ENCODE measurements around the gene PNKD. TPM values are rescaled to one million over a fixed set of nuclear protein-coding genes. Genes with fewer than 3 reads are reported as not detected.

The PNKD gene
- total RNA-seq, 1 donor from 2014 or later, result 41.8 TPM

DNA sequence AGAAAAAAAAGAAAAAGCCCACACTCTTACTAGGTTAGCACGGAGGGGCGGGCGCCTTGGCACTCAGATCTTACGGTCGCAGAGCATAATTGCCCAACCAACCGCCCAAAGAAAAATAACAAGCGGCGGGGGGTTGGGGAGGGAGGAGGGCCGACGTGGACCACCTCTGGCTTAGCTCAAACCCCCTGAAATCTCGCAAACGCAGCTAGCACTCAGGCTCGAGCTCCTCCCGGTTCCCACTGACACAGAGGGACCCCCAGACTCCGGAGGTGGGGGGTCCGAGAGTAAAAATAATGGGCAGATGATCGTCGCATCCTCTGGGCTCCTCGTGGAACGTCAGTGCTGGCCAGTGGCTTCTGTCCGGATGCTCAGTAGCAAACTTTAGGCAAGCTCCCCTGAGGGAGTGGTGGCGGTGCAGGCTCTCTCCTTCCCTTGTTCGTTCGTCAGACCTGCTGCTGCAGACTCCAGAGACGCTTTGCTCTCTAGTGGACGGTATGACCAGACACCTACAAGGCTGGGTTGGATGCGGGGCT, 98.4 kb downstream of the PNKD start:
- no peak for DNase-seq (ENCODE audit: extremely low read depth, low read depth, low spot score)

DNA sequence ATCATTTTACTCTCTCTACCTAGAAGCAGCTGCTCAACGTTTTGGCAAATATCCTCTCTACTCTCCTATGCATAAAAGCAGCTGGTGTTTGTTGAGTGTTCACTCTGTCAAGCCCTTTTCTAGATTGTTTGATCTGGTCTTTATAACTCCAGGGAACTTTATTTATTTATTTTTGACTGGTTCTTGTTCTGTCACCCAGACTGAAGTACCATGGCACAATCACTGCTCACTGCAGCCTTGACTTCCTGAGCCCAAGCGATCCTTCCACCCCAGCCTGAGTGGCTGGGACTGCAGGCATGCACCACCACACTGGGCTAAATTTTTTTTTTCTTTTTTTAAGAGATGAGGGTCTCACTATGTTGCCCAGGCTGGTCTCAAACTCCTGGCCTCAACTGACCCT, 99.0 kb downstream of the PNKD start:
- DNase-seq (ENCODE audit: extremely low read depth, low read depth, low spot score), result no peak

DNA sequence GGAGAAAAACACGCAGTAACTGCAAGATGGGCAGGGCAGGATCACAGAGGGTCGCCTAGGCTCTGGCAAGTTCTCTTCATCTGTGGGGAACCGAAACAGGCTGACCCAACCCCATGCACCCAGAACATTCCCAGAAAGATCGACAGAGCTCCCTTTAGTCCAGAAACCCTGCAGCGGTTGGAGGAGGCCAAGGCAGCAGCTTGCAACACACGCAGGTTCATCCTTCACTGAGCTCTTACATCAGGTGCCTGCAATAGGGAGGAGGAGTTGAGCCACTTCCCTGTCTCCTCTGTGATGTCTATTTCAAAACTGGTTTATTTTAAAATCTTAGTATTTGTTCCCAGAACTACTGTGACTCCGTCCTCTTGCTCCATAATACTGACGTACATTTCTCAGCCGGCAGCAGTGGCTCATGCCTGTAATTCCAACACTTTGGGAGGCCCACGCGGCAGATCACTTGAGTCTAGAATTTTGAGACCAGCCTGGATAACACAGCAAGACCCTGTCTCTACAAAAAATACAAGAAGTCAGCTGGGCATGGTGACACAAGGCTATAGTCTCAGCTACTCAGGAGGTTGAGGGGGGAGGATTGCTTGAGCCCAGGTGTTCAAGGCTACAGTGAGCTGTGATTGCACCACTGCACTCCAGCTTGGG, 100.2 kb downstream of the PNKD start:
- DNase-seq (ENCODE audit: extremely low read depth, low read depth, low spot score), result no peak

DNA sequence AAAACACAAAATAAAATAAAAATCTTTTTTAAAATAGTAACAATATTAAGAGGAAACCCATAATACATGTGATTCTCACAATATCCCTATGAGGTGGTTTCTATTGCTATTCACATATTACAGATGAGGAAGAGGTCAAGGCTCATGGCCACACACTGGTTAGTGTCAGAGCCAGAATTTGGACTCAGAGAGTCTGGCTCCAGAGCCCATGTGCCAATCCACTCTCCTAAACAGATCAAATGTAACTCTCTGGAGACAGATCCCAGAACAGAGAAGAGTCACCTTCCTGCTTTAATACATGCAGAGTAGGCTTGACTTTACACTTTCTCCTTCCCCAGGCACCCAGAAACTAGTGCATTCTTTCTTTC, 101.6 kb downstream of the PNKD start:
- no peak for DNase-seq (ENCODE audit: extremely low read depth, low read depth, low spot score)

DNA sequence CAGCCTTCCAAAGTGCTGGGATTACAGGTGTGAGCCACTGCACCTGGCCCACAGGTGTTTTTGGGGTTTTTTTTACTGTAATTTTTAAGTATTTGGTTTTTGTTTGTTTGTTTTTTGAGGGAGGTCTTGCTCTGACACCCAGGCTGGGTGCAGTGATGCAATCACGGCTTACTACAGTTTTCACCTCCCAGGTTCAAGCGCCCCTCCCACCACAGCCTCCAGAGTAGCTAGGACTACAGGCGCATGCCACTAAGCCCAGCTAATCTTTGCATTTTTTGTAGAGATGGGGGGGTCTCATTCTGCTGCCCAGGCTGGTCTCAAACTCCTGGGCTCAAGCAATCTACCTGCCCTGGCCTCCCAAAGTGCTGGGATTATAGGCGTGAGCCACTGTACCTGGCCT, 104.5 kb downstream of the PNKD start:
- no peak for DNase-seq (ENCODE audit: extremely low read depth, low read depth, low spot score)

DNA sequence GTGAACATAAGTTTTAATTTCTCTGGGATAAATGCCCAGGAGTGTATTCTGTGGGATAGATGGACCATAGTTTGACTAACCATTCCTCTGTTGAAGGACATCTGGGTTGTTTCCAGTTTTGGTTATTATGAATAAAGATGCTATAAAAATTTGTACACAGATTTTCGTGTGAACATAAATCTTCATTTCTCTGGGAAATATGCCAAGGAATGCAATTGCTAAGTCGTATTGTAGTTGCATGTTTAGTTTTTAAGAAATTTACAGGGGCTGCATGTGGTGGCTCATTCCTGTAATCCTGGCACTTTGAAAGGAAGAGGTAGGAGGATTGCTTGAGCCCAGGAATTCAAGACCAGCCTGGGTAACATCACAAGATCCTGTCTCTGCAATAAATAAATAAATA, 104.9 kb downstream of the PNKD start:
- DNase-seq (ENCODE audit: extremely low read depth, low read depth, low spot score), result no peak

DNA sequence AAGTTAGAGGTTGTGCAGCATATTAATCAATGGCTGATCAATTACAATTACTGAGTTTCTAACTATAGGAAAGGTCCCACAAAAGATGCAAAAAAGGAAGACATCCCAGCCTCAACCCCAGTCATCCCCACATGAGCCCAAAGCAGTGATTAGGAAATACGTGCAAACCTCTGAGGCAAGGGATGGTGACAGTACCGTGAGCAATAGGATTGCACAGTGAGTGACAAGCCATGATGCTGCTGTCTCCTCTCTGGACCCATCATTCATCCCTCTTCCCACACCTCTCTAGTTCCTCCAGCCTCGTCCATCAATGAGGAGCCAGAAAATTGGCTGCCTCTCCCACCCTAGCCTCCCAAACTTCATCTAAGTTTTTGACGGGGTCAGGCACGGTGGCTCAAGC, 107.7 kb downstream of the PNKD start:
- no peak for DNase-seq (ENCODE audit: extremely low read depth, low read depth, low spot score)

DNA sequence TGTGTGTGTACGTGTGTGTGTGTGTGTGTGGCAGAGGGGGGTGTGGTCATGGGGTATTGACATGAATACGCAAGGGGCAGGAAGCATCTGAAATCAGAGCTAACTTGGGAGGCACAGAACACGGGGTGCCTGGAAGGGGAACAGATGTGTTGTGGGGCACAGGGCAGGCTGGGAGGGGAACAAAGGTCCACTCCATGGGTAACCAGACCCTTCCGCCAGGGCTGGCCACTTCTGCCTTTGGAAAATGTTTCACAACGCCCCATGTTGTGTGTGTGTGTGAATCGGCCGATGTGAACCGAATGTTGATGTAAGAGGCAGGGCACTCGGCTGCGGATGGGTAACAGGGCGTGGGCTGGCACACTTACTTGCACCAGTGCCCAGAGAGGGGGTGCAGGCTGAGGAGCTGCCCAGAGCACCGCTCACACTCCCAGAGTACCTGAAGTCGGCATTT, 111.6 kb downstream of the PNKD start, which contains the start of gene SLC11A1:
Gene SLC11A1, plus strand, starts transcription at position 358 of the 451 bp plus-strand sequence. CDS start 96 bp downstream, outside the sequence.
- DNase-seq (ENCODE audit: extremely low read depth, low read depth, low spot score), result no peak

DNA sequence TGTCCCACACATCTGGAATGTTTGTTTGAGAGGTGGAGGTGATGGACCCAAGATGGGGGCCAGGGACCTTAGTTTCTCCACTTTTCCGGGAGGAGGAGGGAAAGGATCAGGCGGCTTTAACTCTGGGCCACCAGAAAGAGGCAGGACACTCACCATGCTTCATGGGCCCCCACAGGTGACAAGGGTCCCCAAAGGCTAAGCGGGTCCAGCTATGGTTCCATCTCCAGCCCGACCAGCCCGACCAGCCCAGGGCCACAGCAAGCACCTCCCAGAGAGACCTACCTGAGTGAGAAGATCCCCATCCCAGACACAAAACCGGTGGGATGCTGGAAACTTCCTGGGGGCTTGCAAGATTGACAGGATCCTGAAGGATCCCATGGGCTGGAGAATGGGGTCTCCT, 112.5 kb downstream of the PNKD start:
- no peak for DNase-seq (ENCODE audit: extremely low read depth, low read depth, low spot score)

DNA sequence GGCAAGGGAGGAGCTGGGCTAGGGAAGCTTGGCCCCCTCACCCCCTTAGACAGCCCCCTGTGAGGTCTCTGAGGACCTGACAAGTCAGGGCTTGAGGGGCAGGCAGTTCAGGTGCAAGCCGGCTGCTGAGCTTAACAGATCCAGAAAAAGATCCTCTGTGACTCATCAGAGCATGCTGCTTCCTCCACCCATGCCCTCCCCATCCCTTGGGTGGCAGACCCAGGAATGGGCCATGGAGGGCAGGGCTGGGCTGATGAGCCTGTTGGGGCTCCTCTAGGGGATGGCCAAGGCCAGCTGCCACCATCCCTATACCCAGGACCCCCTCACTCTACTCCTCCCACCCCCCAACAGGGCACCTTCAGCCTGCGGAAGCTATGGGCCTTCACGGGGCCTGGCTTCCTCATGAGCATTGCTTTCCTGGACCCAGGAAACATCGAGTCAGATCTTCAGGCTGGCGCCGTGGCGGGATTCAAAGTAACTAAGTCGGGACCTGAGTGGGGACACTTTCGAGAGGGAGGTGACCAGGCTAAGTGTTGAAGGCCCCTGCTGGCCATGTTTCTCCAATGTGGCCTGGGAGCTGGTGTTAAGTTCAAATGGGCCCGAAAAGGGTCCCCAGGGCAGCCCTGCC, 113.7 kb downstream of the PNKD start:
- no peak for DNase-seq (ENCODE audit: extremely low read depth, low read depth, low spot score)

DNA sequence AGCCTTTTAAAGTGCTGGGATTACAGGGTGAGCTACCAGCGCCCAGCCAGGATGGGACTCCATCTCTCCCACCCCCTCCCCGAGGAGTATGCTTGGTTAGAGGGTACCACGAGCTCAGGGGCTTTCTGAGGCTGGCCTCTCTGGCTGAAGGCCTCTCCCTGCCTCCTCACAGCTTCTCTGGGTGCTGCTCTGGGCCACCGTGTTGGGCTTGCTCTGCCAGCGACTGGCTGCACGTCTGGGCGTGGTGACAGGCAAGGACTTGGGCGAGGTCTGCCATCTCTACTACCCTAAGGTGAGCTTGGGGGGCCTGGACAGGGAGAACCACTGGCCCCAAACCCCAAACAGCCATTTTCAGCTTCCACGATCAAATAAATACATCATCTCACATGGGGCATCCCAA, 114.7 kb downstream of the PNKD start:
- DNase-seq (ENCODE audit: extremely low read depth, low read depth, low spot score), result no peak

DNA sequence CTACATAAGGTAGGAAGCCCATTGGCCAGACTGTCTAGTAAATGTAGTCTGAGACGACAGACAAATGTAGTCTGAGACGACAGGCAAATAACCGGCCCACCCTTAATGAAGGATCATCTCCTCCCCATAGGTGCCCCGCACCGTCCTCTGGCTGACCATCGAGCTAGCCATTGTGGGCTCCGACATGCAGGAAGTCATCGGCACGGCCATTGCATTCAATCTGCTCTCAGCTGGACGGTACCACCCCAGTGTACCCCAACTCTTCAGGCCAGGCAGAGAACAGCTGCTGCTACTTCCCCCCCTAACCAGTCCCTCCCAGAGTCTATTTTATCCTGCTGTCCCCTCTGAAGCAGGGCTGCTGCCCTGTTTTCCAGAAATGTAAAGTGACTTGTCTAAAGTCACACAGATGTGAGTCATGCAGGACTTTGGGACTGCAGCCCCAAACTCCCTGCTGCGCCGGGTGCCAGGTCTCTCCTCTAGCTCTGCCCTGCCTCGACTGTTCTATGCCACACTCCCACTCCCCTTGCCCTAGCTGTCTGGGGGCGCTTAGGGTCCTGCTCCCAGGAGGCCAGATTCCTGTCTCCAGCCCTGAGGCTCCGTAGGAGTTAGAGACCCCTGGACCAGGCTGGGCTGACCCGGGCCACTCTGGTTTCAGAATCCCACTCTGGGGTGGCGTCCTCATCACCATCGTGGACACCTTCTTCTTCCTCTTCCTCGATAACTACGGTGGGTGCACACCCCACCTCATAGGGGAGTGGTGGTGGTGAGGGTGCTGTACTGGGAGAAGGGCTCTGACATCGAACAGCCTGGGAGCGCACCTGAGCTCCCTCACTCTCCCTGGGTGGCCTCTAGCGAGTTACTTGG, 116.4 kb downstream of the PNKD start:
- DNase-seq (ENCODE audit: extremely low read depth, low read depth, low spot score), result no peak

DNA sequence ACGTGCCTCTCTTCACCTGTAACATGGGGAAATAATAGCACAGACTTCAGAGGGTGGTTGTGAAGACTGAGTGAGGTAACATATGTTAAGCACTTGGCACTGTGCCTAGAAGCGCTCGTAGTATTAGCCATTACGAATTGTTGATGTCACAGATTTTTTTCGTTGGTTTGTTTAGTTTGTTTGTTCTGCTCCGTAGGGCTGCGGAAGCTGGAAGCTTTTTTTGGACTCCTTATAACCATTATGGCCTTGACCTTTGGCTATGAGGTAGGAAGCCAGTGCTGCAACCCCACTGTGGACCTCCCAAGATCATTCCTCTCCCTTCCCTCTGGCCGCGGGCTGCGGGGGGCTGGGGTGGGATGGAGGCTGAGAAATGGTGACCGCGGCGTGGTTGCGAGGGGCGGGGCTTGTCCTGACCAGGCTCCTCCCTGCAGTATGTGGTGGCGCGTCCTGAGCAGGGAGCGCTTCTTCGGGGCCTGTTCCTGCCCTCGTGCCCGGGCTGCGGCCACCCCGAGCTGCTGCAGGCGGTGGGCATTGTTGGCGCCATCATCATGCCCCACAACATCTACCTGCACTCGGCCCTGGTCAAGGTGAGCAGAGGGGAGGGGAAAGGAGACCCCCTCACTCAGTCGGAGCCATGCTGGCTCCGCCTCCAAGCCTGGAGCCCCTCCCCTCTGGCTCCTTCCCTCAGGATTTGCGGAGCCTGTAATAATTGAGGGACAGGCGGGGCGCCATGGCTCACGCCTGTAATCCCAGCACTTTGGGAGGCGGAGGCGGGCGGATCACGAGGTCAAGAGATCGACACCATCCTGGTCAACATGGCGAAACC, 117.3 kb downstream of the PNKD start:
- no peak for DNase-seq (ENCODE audit: extremely low read depth, low read depth, low spot score)

DNA sequence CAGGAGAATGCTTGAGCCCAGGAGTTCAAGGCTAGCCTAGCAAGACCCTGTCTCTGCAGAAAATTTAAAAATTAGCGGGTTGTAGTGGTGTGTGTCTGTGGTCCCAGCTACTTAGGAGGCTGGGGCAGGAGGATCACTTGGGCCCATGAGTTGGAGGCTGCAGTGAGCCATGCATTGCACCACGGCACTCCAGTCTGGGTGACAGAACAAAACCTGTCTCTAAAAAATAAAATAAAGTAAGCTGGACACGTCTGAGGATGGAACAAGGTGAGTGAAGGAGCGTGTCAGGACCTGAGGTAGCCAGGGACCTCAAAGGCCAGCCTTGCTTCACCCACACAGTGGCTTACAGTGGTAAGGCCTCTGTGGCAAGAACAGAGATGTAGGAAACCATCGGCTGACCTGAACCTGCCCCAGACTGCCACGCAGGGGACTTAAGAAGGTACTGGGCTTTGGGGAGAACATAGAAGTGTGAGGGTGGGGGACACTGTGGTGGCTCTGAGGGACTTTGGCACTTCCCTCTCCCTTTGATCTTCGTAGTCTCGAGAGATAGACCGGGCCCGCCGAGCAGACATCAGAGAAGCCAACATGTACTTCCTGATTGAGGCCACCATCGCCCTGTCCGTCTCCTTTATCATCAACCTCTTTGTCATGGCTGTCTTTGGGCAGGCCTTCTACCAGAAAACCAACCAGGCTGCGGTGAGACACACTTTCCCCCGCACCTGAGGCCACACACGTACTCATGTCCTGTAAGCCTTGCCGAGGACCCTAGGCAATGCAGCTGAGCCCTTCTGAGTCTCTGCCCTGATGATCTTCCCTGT, 119.2 kb downstream of the PNKD start:
- DNase-seq (ENCODE audit: extremely low read depth, low read depth, low spot score), result no peak

DNA sequence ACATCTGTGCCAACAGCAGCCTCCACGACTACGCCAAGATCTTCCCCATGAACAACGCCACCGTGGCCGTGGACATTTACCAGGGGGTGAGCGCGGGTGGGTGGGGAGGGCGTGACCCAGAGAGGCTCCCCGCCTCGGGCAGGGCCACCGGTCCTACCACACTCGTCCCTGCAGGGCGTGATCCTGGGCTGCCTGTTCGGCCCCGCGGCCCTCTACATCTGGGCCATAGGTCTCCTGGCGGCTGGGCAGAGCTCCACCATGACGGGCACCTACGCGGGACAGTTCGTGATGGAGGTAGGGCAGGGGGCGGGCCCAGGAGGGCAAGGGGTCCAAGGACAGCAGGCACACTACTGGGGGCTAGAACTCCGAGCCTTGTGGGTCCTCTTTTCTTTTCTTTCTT, 120.9 kb downstream of the PNKD start:
- no peak for DNase-seq (ENCODE audit: extremely low read depth, low read depth, low spot score)

DNA sequence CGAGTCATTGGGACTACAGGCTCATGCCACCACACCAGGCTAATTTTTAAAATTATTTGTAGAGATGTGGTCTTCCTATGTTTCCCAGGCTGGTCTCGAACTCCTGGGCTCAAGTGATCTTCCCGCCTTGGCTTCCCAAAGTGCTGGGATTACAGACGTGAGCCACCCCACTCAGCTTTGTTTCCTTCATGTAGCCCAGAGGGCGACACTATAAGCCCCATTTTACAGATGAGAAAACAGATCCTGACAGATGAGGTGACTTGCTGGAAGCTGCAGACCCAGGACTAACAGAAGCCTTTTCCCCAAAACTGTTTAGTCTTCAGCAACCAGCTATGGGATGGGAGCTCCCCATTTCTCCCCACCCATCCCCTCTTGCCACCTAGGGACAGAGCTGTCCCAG, 122.1 kb downstream of the PNKD start:
- DNase-seq (ENCODE audit: extremely low read depth, low read depth, low spot score), result no peak

DNA sequence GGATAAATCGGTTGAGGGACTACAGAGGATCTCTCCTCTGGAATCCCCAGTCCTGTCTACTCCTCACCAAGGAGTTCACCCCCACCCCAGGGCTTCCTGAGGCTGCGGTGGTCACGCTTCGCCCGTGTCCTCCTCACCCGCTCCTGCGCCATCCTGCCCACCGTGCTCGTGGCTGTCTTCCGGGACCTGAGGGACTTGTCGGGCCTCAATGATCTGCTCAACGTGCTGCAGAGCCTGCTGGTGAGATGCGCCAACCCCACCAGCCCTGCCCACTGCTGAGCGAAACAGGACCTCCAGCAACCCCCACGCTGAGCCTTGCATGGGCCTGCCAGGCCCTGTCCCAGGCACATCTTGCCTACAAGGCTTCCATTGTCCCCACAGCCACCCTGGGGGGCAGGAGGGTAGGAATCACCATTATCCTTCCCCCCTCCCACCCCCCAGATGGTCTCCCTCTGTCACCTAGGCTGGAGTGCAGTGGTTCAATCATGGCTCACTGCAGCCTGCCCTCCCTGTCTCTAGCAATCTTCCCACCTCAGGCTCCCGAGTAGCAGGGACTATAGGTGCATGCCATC, 122.7 kb downstream of the PNKD start:
- DNase-seq (ENCODE audit: extremely low read depth, low read depth, low spot score), result no peak

DNA sequence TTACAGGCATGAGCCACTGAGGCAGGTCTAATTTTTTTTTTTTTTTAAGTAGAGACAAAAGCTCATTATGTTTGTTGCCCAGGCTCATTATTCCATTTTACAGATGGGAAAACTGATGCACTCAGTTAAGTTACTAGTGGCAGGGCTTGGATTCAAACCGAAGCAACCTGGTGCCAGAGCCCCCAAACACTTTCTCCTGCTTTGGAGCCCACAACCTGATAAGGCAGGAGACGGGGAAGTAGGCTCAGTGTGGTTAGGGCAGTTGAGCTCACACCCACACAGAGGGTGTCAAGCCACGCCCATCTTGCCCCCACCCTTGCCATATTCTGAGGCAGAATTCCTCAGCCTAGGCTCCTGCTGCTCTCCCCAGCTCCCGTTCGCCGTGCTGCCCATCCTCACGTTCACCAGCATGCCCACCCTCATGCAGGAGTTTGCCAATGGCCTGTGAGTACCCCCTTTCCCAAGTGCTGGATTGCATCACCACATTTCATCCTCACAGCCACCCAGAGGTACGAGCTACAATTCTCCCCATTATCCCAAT, 123.5 kb downstream of the PNKD start:
- DNase-seq (ENCODE audit: extremely low read depth, low read depth, low spot score), result no peak
